Liver (tissue), 9 donors: Measurements from ENCODE around the gene PALLD. TPM values are rescaled to one million over a fixed set of nuclear protein-coding genes. Genes with fewer than 3 reads are reported as not detected.

Source experiments
- DNase-seq: peaks from one replicate; pipeline ENCODE4 v3.0.0-alpha.2; 2017; ENCODE audit warnings: low spot score
- H3K27ac ChIP-seq, 2 donors: one replicate each; pipeline ENCODE4 v1.7.0; 2013; ENCODE audit warnings: inconsistent platforms in 2 of 2, low read length in 2 of 2, control low read depth in 1 of 2, low read depth in 1 of 2, mild to moderate bottlenecking in 1 of 2
- H3K27me3 ChIP-seq, 4 donors: one replicate each; pipeline versions ENCODE4 v1.6.1 to v1.7.0; 2013; ENCODE audit warnings: low read length in 3 of 4, inconsistent platforms in 1 of 4, mild to moderate bottlenecking in 1 of 4, moderate library complexity in 1 of 4; ENCODE audit not compliant: control insufficient read depth in 4 of 4, insufficient read depth in 4 of 4
- H3K36me3 ChIP-seq, 4 donors: one replicate each; pipeline versions ENCODE4 v1.6.1 to v1.7.0; 2013; ENCODE audit warnings: low read length in 3 of 4, mild to moderate bottlenecking in 3 of 4, low read depth in 1 of 4, moderate library complexity in 1 of 4; ENCODE audit not compliant: control insufficient read depth in 4 of 4, insufficient read depth in 3 of 4
- H3K4me1 ChIP-seq, 4 donors: one replicate each; pipeline versions ENCODE4 v1.6.1 to v1.7.0; 2013; ENCODE audit warnings: low read length in 3 of 4, mild to moderate bottlenecking in 3 of 4, moderate library complexity in 1 of 4; ENCODE audit not compliant: control insufficient read depth in 4 of 4, insufficient read depth in 4 of 4
- H3K4me3 ChIP-seq, 3 donors: one replicate each; pipeline versions ENCODE4 v1.6.1 to v1.7.0; 2013; ENCODE audit warnings: low read length in 3 of 3, control low read depth in 1 of 3, low read depth in 1 of 3, mild to moderate bottlenecking in 1 of 3
- H3K9ac ChIP-seq, 2 donors: one replicate each; pipeline ENCODE4 v1.7.0; 2013; ENCODE audit warnings: low read length in 2 of 2, mild to moderate bottlenecking in 2 of 2, moderate library complexity in 2 of 2, control low read depth in 1 of 2, low read depth in 1 of 2
- H3K9me3 ChIP-seq, 4 donors: one replicate each; pipeline versions ENCODE4 v1.6.1 to v1.7.0; 2013; ENCODE audit warnings: low read length in 3 of 4; ENCODE audit not compliant: control insufficient read depth in 4 of 4
- ATF3 ChIP-seq: IDR thresholded peaks from 2 replicates; pipeline ENCODE4 v1.6.1; 2016; ENCODE audit warnings: antibody characterized with exemption
- CTCF ChIP-seq: fragments of 150-350 bp; IDR thresholded peaks from 2 replicates; pipeline ENCODE4 v1.5.1; 2017; ENCODE audit warnings: improper control_type of control experiment, low read depth, low read length; ENCODE audit not compliant: missing input control
- EGR1 ChIP-seq, 2 donors: IDR thresholded peaks; 2 replicates each; pipeline ENCODE4 v1.6.1; 2016 to 2018; ENCODE audit warnings: antibody characterized with exemption in 2 of 2, low read depth in 2 of 2
- FOXA1 ChIP-seq: IDR thresholded peaks from 2 replicates; pipeline ENCODE4 v1.6.1; 2016; ENCODE audit warnings: antibody characterized with exemption
- FOXA2 ChIP-seq: IDR thresholded peaks from 2 replicates; pipeline ENCODE4 v1.6.1; 2016; ENCODE audit warnings: antibody characterized with exemption
- GABPA ChIP-seq, 2 donors: IDR thresholded peaks in 1 of 2; conservative IDR thresholded peaks in 1 of 2; 2 replicates each; pipeline ENCODE4 v1.6.1; 2016; ENCODE audit warnings: antibody characterized with exemption in 2 of 2, mild to moderate bottlenecking in 1 of 2, moderate library complexity in 1 of 2
- HNF4A ChIP-seq, 2 donors: conservative IDR thresholded peaks; 2 replicates each; pipeline ENCODE4 v1.6.1; 2016; ENCODE audit warnings: antibody characterized with exemption in 2 of 2, mild to moderate bottlenecking in 2 of 2
- HNF4G ChIP-seq: IDR thresholded peaks from 2 replicates; pipeline ENCODE4 v1.6.1; 2016; ENCODE audit warnings: antibody characterized with exemption
- JUND ChIP-seq, 2 donors: IDR thresholded peaks; 2 replicates each; pipeline ENCODE4 v1.6.1; 2016; ENCODE audit warnings: antibody characterized with exemption in 2 of 2
- NR2F2 ChIP-seq: IDR thresholded peaks from 2 replicates; pipeline ENCODE4 v1.6.1; 2016; ENCODE audit warnings: antibody characterized with exemption
- RAD21 ChIP-seq, 2 donors: IDR thresholded peaks; 2 replicates each; pipeline ENCODE4 v1.6.1; 2016; ENCODE audit warnings: antibody characterized with exemption in 2 of 2, mild to moderate bottlenecking in 2 of 2
- RXRA ChIP-seq, 2 donors: IDR thresholded peaks; 2 replicates each; pipeline ENCODE4 v1.6.1; 2017 to 2018; ENCODE audit warnings: antibody characterized with exemption in 2 of 2, mild to moderate bottlenecking in 1 of 2
- SP1 ChIP-seq: IDR thresholded peaks from 2 replicates; pipeline ENCODE4 v1.6.1; 2018; ENCODE audit warnings: antibody characterized with exemption, mild to moderate bottlenecking
- TAF1 ChIP-seq: conservative IDR thresholded peaks from 2 replicates; pipeline ENCODE4 v1.6.1; 2016; ENCODE audit warnings: antibody characterized with exemption, mild to moderate bottlenecking
- ZBTB33 ChIP-seq: IDR thresholded peaks from 2 replicates; pipeline ENCODE4 v1.6.1; 2016; ENCODE audit warnings: antibody characterized with exemption
- WGBS: extraction: QIAGEN DNeasy Blood & Tissue Kit; methylation state at CpG from one replicate; pipeline ENCODE4 v1.1.7; 2013; 5-methylcytosine and 5-hydroxymethylcytosine counted together
- polyA plus RNA-seq, 2 donors: library from polyadenylated mRNA; stranded (reverse) in 1 of 2; unstranded in 1 of 2; fragments of 200-250 nt in 1 of 2; fragments of >200 nt in 1 of 2; fragmentation: Nextera tagmentation in 1 of 2; extraction: Ambion mirVana in 1 of 2; gene quantifications; one replicate each; pipeline versions ENCODE4 v1.2.1 to v1.2.3, GENCODE V29; 2013 to 2015
- total RNA-seq, 2 donors: library from RNA; depleted of rRNA; stranded (reverse); fragments of >200 nt; gene quantifications; one replicate each; pipeline ENCODE4 v1.2.3, GENCODE V29; 2014
- donor health status: healthy.
- donor health status: healthy.
- donor health status: healthy.
- donor health status: healthy.
- donor health status: healthy.

PALLD gene
- total and polyA plus RNA-seq, 4 donors, result 9.0 to 26.3 (median 14.7) TPM

- H3K9me3 ChIP-seq, result no peaks in the 10 kb centered on the region
- no peaks in the 10 kb centered on the region for H3K27me3 ChIP-seq
- H3K27ac ChIP-seq, result no peak overlapping the region
- no peaks in the 10 kb centered on the region for H3K36me3 ChIP-seq
- TF ChIP-seq FOXA2 (no peak), JUND (IDR thresholded peaks at IDR 0.05) (no peak), NR2F2 (no peak), FOXA1 (no peak), RAD21 (IDR thresholded peaks at IDR 0.05) (no peak), CTCF (no peak), HNF4G (no peak), RXRA (IDR thresholded peaks at IDR 0.05) (no peak)
- H3K4me1 ChIP-seq, result no peaks in the 10 kb centered on the region
- DNase-seq, result no peak
- H3K4me3 ChIP-seq, result no peak overlapping the region
- H3K9ac ChIP-seq, result no peak overlapping the region
- WGBS, result 97% methylated on average over 1 of the region's 1 CpG
These were observed 22.7 kb downstream of the PALLD start for GRCh38 chr4:168519576-168519975.

GRCh38 chr4:168521721-168522120 lies 24.9 kb downstream of the PALLD start:
- H3K9me3 ChIP-seq, result no peaks in the 10 kb centered on the region
- no peaks in the 10 kb centered on the region for H3K27me3 ChIP-seq
- no peak overlapping the region for H3K4me3 ChIP-seq
- no peak for TF ChIP-seq ATF3
- no peak overlapping the region for H3K9ac ChIP-seq
- no peak overlapping the region for H3K27ac ChIP-seq
- no peaks in the 10 kb centered on the region for H3K4me1 ChIP-seq
- WGBS, result 71% methylated on average over 2 of the region's 2 CpGs
- no peaks in the 10 kb centered on the region for H3K36me3 ChIP-seq
- DNase-seq, result no peak

GRCh38 chr4:168522356-168522755 lies 25.5 kb downstream of the PALLD start:
- TF ChIP-seq FOXA1 (no peak), RAD21 (IDR thresholded peaks at IDR 0.05) (no peak)
- Histone ChIP-seq H3K36me3 (no peaks in the 10 kb centered on the region), H3K9ac (no peak overlapping the region), H3K4me1 (no peaks in the 10 kb centered on the region), H3K27ac (no peak overlapping the region), H3K4me3 (no peak overlapping the region), H3K27me3 (no peaks in the 10 kb centered on the region), H3K9me3 (no peaks in the 10 kb centered on the region)
- DNase-seq, result no peak
- WGBS, result 84% methylated on average over 2 of the region's 2 CpGs

- no peak for DNase-seq
- Histone ChIP-seq H3K4me1 (no peaks in the 10 kb centered on the region), H3K9ac (no peak overlapping the region), H3K9me3 (no peaks in the 10 kb centered on the region), H3K4me3 (no peak overlapping the region), H3K27ac (no peak overlapping the region), H3K36me3 (no peaks in the 10 kb centered on the region), H3K27me3 (no peaks in the 10 kb centered on the region)
- 82% methylated on average over 2 of the region's 2 CpGs for WGBS
- no peak for TF ChIP-seq TAF1
- no peak for TF ChIP-seq EGR1 (IDR thresholded peaks at IDR 0.05; ENCODE audit: low read depth in 2 of 2)
- TF ChIP-seq GABPA (IDR thresholded peaks at IDR 0.05 in 1 of 2, conservative IDR thresholded peaks at IDR 0.05 in 1 of 2), result no peak
- no peak for TF ChIP-seq ZBTB33
- no peak for TF ChIP-seq RAD21 (IDR thresholded peaks at IDR 0.05)
- no peak for TF ChIP-seq HNF4A (conservative IDR thresholded peaks at IDR 0.05)
- TF ChIP-seq JUND (IDR thresholded peaks at IDR 0.05), result no peak
- TF ChIP-seq HNF4G, result no peak
- no peak for TF ChIP-seq ATF3
- no peak for TF ChIP-seq RXRA (IDR thresholded peaks at IDR 0.05)
- TF ChIP-seq SP1, result no peak
- no peak for TF ChIP-seq CTCF
- TF ChIP-seq FOXA1, result no peak
These were observed 26.1 kb downstream of the PALLD start for GRCh38 chr4:168522829-168523489.
